ENCODE results near the gene CNKSR1.
A peak's percentile ranks its signal among the peaks of the same experiment; 100 is the strongest.
"Not testable (repeated sequence)": the region's sequence is repeated elsewhere in the genome, so short reads cannot be mapped to it uniquely, and the experiment has no call there.

CNKSR1 gene

GRCh38 chr1:26230682-26231081 is 53.4 kb downstream of the CNKSR1 start:
- DNase-seq, result not testable (repeated sequence)

- DNase-seq, result peak; percentile 99
Measured at GRCh38 chr1:26233903-26234643, 56.8 kb downstream of the CNKSR1 start, which contains the start of gene CEP85. Gene CEP85, plus strand, starts transcription at chr1:26234200. Its CDS starts 5,584 bp downstream, at chr1:26239784.

GRCh38 chr1:26234644-26235370 is 57.5 kb downstream of the CNKSR1 start:
- DNase-seq, result peak; percentile 36

- no peak for DNase-seq
Measured at GRCh38 chr1:26237230-26237966, 60.1 kb downstream of the CNKSR1 start.

All from CD4-positive, alpha-beta T cell treated with Interleukin-10 for 1 hour (primary cell).